ENCODE data around the gene HTRA3. TPM values are rescaled to one million over a fixed set of nuclear protein-coding genes. Genes with fewer than 3 reads are reported as not detected.

Gene HTRA3
- total RNA-seq, 1 experiment from 2014 or later: 0.03 TPM

GRCh38 chr4:8350352-8350751 lies 80.8 kb downstream of the HTRA3 start:
- no peak overlapping the region for H3K27ac ChIP-seq
- H3K4me3 ChIP-seq: no peak overlapping the region
- peak in 1 of 2 experiments; percentile 15 for DNase-seq (ENCODE audit: low read depth in 1 of 2, low spot score in 2 of 2)
- H3K27me3 ChIP-seq (replicated peaks): no peaks in the 10 kb centered on the region
- H3K4me1 ChIP-seq (replicated peaks): no peaks in the 10 kb centered on the region
- H3K36me3 ChIP-seq: no peaks in the 10 kb centered on the region
- H3K9me3 ChIP-seq (replicated peaks): no peaks in the 10 kb centered on the region

GRCh38 chr4:8350841-8351461 lies 81.4 kb downstream of the HTRA3 start:
- no peak overlapping the region for H3K27ac ChIP-seq
- no peak overlapping the region for H3K4me3 ChIP-seq
- H3K36me3 ChIP-seq: no peaks in the 10 kb centered on the region
- H3K9me3 ChIP-seq (replicated peaks): no peaks in the 10 kb centered on the region
- no peaks in the 10 kb centered on the region for H3K27me3 ChIP-seq (replicated peaks)
- no peaks in the 10 kb centered on the region for H3K4me1 ChIP-seq (replicated peaks)
- DNase-seq (ENCODE audit: low read depth in 1 of 2, low spot score in 2 of 2): peak in 1 of 2 experiments; percentile 16

DNA sequence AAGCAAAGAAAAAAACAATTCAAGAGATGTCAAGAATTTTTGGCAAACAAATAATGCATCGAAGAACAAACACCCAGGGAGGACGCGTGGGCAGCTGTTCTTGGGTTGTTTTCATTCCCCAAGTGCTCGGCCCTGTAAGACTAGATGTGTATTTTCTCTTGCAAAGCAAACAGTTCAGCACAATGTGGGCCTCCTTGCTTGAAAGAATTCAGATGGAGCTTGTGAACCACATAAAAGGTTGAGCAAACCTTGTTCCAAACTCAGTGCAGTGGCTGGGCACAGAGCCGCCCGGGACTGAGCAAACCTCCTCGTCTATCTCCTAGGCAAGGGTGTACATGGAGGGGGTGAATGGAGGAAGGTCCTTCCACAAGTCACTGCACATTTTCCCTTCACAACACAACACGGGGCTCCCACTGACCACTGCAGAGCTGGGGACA lies 82.4 kb downstream of the HTRA3 start:
- peak in 1 of 2 experiments; percentile 5 for DNase-seq (ENCODE audit: low read depth in 1 of 2, low spot score in 2 of 2)
- H3K36me3 ChIP-seq: no peaks in the 10 kb centered on the region
- no peaks in the 10 kb centered on the region for H3K27me3 ChIP-seq (replicated peaks)
- no peak overlapping the region for H3K4me3 ChIP-seq
- H3K4me1 ChIP-seq (replicated peaks): no peaks in the 10 kb centered on the region
- no peaks in the 10 kb centered on the region for H3K9me3 ChIP-seq (replicated peaks)
- H3K27ac ChIP-seq: no peak overlapping the region

GRCh38 chr4:8352368-8353157 lies 83.0 kb downstream of the HTRA3 start:
- H3K27ac ChIP-seq: no peak overlapping the region

GRCh38 chr4:8353158-8353669 lies 83.7 kb downstream of the HTRA3 start:
- no peak overlapping the region for H3K27ac ChIP-seq
- no peaks in the 10 kb centered on the region for H3K36me3 ChIP-seq
- H3K4me1 ChIP-seq (replicated peaks): no peaks in the 10 kb centered on the region
- H3K4me3 ChIP-seq: no peak overlapping the region
- H3K9me3 ChIP-seq (replicated peaks): no peaks in the 10 kb centered on the region
- no peaks in the 10 kb centered on the region for H3K27me3 ChIP-seq (replicated peaks)
- no peak for DNase-seq (ENCODE audit: low read depth in 1 of 2, low spot score in 2 of 2)

More at GRCh38 chr4:8352368-8353157, 83.0 kb downstream of the HTRA3 start:
- Histone ChIP-seq H3K9me3 (replicated peaks) (no peaks in the 10 kb centered on the region), H3K4me1 (replicated peaks) (no peaks in the 10 kb centered on the region), H3K4me3 (no peak overlapping the region), H3K27me3 (replicated peaks) (no peaks in the 10 kb centered on the region), H3K36me3 (no peaks in the 10 kb centered on the region)
- no peak for DNase-seq (ENCODE audit: low read depth in 1 of 2, low spot score in 2 of 2)

DNA sequence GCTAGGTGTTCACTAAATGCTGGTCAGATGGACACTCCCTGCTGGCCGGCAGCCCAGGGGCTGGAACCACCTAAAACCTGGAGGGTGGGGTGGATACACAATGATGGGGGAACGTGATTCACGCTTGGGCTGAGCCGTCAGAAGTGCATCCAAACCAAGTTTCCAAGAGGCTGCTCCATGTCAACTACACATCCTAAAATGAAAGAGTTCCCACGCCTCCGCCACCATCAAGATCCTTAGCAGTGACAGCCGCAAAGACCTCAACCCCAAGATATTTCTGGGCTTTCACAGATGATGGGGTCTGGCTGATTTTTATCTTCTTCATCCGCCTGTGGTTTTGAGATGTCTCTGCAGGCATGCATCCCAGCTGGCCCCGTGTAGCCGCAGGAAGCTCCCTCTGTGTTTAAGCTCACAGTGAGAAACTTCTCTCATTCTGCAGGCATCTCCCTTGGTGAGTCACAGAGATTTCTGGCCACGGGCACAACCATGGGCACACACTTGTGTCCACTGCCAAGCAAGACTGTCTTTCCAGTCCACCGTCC lies 84.4 kb downstream of the HTRA3 start:
- no peaks in the 10 kb centered on the region for H3K27me3 ChIP-seq (replicated peaks)
- no peak for DNase-seq (ENCODE audit: low read depth in 1 of 2, low spot score in 2 of 2)
- H3K27ac ChIP-seq: no peak overlapping the region
- no peaks in the 10 kb centered on the region for H3K4me1 ChIP-seq (replicated peaks)
- H3K36me3 ChIP-seq: no peaks in the 10 kb centered on the region
- no peaks in the 10 kb centered on the region for H3K9me3 ChIP-seq (replicated peaks)
- H3K4me3 ChIP-seq: no peak overlapping the region

DNA sequence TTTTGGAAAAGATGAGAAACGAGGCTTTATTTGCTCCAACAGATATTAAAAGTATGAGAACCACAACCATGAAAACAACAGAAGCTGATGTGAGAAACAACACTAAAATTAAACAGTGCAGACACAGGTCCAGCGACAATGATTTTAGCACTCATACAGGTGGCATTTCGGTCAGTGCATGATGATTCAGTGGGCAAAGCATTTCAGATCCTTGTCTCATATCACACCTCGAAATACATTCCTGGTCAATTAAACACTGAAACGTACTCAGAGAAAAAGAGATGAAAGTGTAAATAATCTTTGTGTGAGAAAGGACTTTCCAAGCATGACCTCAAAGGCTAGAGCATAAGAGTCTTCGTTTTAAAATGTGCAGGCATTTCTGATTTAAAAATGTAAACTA lies 85.8 kb downstream of the HTRA3 start:
- Histone ChIP-seq H3K27ac (no peak overlapping the region), H3K4me1 (replicated peaks) (no peaks in the 10 kb centered on the region), H3K36me3 (no peaks in the 10 kb centered on the region), H3K27me3 (replicated peaks) (no peaks in the 10 kb centered on the region), H3K4me3 (no peak overlapping the region), H3K9me3 (replicated peaks) (no peaks in the 10 kb centered on the region)
- DNase-seq (ENCODE audit: low read depth in 1 of 2, low spot score in 2 of 2): no peak

DNA sequence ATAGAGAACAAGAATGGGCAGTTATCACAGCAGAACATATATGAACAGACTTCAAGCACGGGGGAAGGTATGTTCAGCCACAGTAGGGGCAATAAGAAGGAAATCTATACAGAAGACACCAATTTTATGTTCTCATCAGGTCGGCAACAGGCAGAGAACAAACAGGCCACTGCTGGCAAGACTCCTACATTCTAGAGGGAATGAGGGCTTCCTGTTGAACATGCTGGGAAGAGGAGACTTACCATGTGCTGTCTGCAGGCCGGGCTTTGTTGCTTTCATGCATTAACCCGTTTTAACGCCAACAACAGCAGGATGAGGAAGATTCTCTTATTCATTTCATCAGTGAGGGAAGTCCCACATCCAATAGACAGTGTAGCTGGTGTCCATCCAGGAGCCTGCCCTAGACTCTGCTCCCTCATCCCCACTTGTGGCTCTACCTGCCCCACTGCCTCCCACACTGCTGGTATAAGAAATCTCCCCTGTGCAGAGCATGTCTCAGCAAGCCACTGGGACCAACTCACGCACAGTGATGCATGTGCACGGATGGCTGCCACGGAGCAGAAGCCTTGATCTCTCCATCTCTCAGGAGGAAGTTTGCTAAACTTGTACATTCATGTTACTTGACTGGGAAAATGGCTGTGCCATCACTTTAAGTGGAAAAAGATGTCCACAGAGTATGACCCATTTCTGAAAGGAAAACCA lies 86.5 kb downstream of the HTRA3 start:
- no peak overlapping the region for H3K27ac ChIP-seq
- DNase-seq (ENCODE audit: low read depth in 1 of 2, low spot score in 2 of 2): no peak
- no peaks in the 10 kb centered on the region for H3K36me3 ChIP-seq
- no peaks in the 10 kb centered on the region for H3K27me3 ChIP-seq (replicated peaks)
- no peaks in the 10 kb centered on the region for H3K9me3 ChIP-seq (replicated peaks)
- no peaks in the 10 kb centered on the region for H3K4me1 ChIP-seq (replicated peaks)
- no peak overlapping the region for H3K4me3 ChIP-seq

Other genes starting within 250 kb of the HTRA3 start
- gene ABLIM2, start 110.9 kb upstream of the HTRA3 start, total RNA-seq (2014; rRNA removed; shearing (Covaris generic)): 0.13 TPM in 1 of 2 replicates, not detected in the other
- 1.4 and 4.3 TPM in 2 replicates for gene SH3TC1, start 70.5 kb upstream of the HTRA3 start, total RNA-seq (2014; rRNA removed; shearing (Covaris generic))
- gene ACOX3, start 171.0 kb downstream of the HTRA3 start, total RNA-seq (2014; rRNA removed; shearing (Covaris generic)): 18.9 and 21.2 TPM in 2 replicates
- gene TRMT44, start 171.0 kb downstream of the HTRA3 start, total RNA-seq (2014; rRNA removed; shearing (Covaris generic)): 21.8 and 28.7 TPM in 2 replicates